T-helper 1 cell treated with Interleukin-12 subunit alpha and Interleukin-12 subunit beta and Interleukin-4 antibody, amounts not matched to agents 30 μg/mL and 1 μg/mL, for 36 hours (primary cell): ENCODE measurements around the gene LDB3.

Source experiments
- H3K27ac Mint-ChIP-seq: one replicate; pipeline ENCODE4 v1.8.0; 2021; ENCODE audit warnings: mild to moderate bottlenecking, mixed read lengths
- H3K27me3 Mint-ChIP-seq: one replicate; pipeline ENCODE4 v1.8.0; 2021; ENCODE audit warnings: low read depth, mixed read lengths
- H3K36me3 Mint-ChIP-seq: one replicate; pipeline ENCODE4 v1.8.0; 2021; ENCODE audit warnings: low read depth, mixed read lengths
- H3K4me1 Mint-ChIP-seq: one replicate; pipeline ENCODE4 v1.8.0; 2021; ENCODE audit warnings: low read depth, mixed read lengths
- H3K4me3 Mint-ChIP-seq: one replicate; pipeline ENCODE4 v1.8.0; 2021; ENCODE audit warnings: mild to moderate bottlenecking, moderate library complexity, mixed read lengths
- H3K9me3 Mint-ChIP-seq: one replicate; pipeline ENCODE4 v1.8.0; 2021; ENCODE audit warnings: mixed read lengths

LDB3 gene

DNA sequence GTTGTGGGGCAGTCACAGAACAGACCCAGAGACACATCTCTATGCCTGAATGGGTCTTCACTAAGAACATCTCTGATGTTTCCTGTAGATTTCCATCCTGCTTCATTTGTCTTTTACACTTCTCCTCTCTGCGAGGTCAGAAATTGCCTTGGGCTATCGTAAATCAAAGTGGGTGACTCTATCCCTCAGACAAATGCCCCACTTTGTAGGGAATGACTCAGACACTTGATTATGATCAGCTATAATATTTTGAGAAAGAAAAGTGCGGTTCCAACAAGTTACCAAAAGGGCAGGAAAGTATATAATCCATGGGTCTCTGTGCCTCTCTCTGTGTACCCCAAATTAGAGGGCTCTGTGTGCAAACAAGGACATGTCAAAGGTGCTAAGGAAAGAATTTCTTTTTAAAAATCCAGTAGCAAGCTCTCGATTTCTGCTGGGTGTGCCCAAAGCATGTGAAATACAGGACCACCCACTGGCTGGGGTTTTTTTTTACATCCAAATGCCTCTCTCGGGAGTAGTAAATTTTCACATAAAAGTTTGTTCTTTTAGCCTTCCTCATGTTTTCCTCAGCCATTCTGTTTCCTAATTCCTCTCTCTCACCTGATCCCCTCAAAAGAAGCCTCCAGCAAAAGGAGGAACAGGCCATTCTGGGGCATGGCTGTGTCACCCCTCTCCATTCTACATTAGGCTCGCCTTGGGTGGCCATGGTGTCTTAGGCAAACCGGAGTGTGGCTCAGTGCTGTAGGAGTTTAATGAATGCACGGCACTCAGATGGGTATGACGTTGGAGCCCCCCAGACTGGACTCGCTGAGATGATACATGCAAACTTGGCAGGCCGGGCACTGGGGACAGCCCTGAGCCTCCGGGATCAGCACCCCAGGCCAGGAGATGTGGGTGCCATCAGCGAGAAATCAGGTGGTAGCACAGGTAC is 20.3 kb upstream of the LDB3 start:
- no peaks in the 10 kb centered on the region for H3K9me3 Mint-ChIP-seq
- H3K27ac Mint-ChIP-seq = no peak overlapping the region
- no peak overlapping the region for H3K4me3 Mint-ChIP-seq
- peaks cover 10% of the 10 kb centered on the region for H3K4me1 Mint-ChIP-seq
- no peaks in the 10 kb centered on the region for H3K27me3 Mint-ChIP-seq
- no peaks in the 10 kb centered on the region for H3K36me3 Mint-ChIP-seq

GRCh38 chr10:86648704-86649427 is 19.4 kb upstream of the LDB3 start:
- Mint-ChIP-seq H3K4me1 (peaks cover 2% of the 10 kb centered on the region), H3K27ac (no peak overlapping the region), H3K4me3 (no peak overlapping the region), H3K27me3 (no peaks in the 10 kb centered on the region), H3K9me3 (no peaks in the 10 kb centered on the region), H3K36me3 (no peaks in the 10 kb centered on the region)

DNA sequence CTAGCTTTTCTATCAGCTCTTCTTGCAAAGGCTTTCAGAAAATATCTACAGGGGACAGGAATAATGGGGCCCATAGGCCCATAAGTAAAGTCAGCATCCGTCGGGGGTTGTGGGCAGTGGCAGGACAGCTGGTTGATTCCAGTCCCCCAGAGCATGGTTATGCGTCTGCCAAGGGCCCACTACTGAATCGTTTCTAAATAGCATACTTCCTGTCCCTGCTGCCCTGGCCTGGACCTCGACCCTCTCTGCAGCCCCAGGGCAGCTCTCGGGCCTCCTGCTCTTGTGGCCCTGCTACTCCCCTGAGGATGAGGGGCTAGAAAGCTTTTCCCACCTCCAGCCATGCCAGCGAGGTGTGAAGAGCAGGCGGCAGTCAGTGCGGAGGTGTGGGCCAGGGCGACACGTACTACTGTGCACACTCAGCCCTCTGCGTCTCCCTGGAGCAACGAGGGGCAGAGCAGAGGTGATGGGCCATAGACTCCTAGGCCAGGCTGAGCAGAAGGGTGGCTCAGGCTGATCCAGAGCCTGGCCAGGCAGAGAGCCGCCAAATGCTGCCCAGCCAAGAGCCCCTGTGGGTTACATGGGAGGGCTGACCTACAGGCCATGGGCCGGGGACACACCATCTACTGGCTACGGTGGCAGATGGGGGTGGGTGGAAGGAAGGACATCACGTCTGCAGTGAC is 18.7 kb upstream of the LDB3 start:
- no peaks in the 10 kb centered on the region for H3K9me3 Mint-ChIP-seq
- H3K36me3 Mint-ChIP-seq = no peaks in the 10 kb centered on the region
- no peaks in the 10 kb centered on the region for H3K4me1 Mint-ChIP-seq
- H3K27ac Mint-ChIP-seq = no peak overlapping the region
- H3K27me3 Mint-ChIP-seq = no peaks in the 10 kb centered on the region
- no peak overlapping the region for H3K4me3 Mint-ChIP-seq

DNA sequence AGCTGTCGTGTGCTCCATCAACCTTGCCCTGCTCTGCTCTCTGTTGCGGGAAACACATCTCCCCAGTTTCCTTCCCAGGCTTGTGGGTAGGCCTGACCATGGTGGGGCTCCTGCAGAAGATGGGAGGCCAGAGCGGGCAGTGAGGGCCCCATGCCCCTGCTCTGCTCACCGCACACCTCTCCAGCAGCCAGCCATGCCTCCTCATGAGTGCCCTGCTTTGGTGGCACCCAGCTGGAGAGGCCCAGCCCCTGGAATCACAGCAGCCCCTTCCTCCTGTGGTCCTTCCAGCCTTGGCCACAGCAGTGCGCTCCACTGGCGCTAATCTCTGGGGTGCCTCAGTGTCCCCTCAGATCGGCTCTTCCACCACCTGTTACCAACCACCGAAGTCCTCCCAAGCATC is 18.2 kb upstream of the LDB3 start:
- H3K4me3 Mint-ChIP-seq = no peak overlapping the region

GRCh38 chr10:86651021-86651471 is 17.3 kb upstream of the LDB3 start:
- Mint-ChIP-seq H3K27ac (no peak overlapping the region), H3K4me3 (no peak overlapping the region), H3K36me3 (no peaks in the 10 kb centered on the region), H3K9me3 (no peaks in the 10 kb centered on the region), H3K4me1 (no peaks in the 10 kb centered on the region), H3K27me3 (no peaks in the 10 kb centered on the region)

More for the DNA sequence above, 18.2 kb upstream of the LDB3 start:
- Mint-ChIP-seq H3K36me3 (no peaks in the 10 kb centered on the region), H3K9me3 (no peaks in the 10 kb centered on the region), H3K4me1 (no peaks in the 10 kb centered on the region), H3K27ac (no peak overlapping the region), H3K27me3 (no peaks in the 10 kb centered on the region)

- Mint-ChIP-seq H3K27me3 (no peaks in the 10 kb centered on the region), H3K27ac (no peak overlapping the region), H3K4me3 (no peak overlapping the region), H3K36me3 (no peaks in the 10 kb centered on the region), H3K9me3 (no peaks in the 10 kb centered on the region), H3K4me1 (no peaks in the 10 kb centered on the region)
Measured at GRCh38 chr10:86651631-86652331, 16.5 kb upstream of the LDB3 start.

GRCh38 chr10:86652361-86653202 is 15.7 kb upstream of the LDB3 start:
- Mint-ChIP-seq H3K27ac (no peak overlapping the region), H3K4me1 (no peaks in the 10 kb centered on the region), H3K9me3 (no peaks in the 10 kb centered on the region), H3K36me3 (no peaks in the 10 kb centered on the region), H3K4me3 (no peak overlapping the region), H3K27me3 (no peaks in the 10 kb centered on the region)

DNA sequence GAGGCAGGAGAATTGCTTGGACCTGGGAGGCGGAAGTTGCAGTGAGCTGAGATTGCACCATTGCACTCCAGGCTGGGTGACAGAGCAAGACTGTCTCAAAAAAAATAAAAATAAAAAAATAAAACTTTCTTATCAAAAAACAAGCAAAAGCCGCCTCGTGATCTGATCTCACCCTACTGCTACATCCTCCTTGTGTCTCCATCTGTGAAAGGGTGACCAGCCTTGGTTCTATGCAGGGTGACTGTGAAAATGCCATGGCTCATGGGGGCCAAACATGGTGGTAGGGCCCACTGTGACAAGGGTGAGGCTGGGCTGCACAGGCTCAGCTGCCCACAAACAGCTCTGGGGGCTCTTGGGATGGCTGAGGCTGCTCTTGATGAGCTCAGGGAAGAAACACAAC is 14.9 kb upstream of the LDB3 start:
- no peak overlapping the region for H3K27ac Mint-ChIP-seq
- no peaks in the 10 kb centered on the region for H3K36me3 Mint-ChIP-seq
- H3K9me3 Mint-ChIP-seq = no peaks in the 10 kb centered on the region
- H3K4me3 Mint-ChIP-seq = no peak overlapping the region
- no peaks in the 10 kb centered on the region for H3K4me1 Mint-ChIP-seq
- no peaks in the 10 kb centered on the region for H3K27me3 Mint-ChIP-seq

DNA sequence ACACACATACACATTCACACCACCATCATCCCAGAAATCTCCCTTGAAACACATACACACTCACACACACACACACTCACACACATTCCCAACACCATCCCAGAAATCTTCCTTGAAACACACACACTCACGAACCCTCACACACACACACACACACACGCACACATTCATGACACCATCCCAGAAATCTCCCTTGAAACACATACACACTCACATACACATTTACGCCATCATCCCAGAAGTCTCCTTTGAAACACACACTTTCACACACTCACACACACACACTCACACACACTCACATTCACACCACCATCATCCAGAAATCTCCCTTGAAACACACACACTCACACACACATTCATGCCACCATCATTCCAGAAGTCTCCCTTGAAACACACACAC is 14.3 kb upstream of the LDB3 start:
- no peaks in the 10 kb centered on the region for H3K36me3 Mint-ChIP-seq
- no peak overlapping the region for H3K4me3 Mint-ChIP-seq
- no peaks in the 10 kb centered on the region for H3K4me1 Mint-ChIP-seq
- no peaks in the 10 kb centered on the region for H3K27me3 Mint-ChIP-seq
- no peak overlapping the region for H3K27ac Mint-ChIP-seq
- no peaks in the 10 kb centered on the region for H3K9me3 Mint-ChIP-seq

GRCh38 chr10:86654411-86655172 is 13.7 kb upstream of the LDB3 start, which contains the start of gene OPN4:
Gene OPN4 (plus strand): TSS chr10:86654547. CDS start chr10:86654784, 237 bp downstream.
- H3K9me3 Mint-ChIP-seq = no peaks in the 10 kb centered on the region
- H3K27me3 Mint-ChIP-seq = no peaks in the 10 kb centered on the region
- H3K4me3 Mint-ChIP-seq = no peak within 1 kb of the TSS
- no peaks in the 10 kb centered on the region for H3K4me1 Mint-ChIP-seq
- no peaks in the 10 kb centered on the region for H3K36me3 Mint-ChIP-seq
- no peak within 1 kb of the TSS for H3K27ac Mint-ChIP-seq

DNA sequence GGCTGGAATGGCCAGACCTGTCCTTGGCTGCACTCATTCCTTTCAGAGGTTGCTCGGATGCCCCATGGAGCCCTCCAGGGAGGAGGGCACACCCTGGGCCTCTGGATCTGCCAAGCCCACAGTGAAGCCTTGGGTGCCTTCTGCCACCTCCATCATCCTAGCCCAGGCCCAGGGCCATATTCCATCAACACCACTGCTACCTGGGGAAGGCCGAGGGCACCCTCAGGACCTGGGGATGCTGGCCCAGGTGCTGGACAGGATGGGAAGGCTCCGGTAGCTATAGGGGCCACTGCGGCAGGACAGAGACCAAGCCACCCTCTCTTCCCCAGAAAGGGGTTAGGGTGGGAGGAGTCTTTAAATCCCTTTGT is 13.2 kb upstream of the LDB3 start:
- no peaks in the 10 kb centered on the region for H3K9me3 Mint-ChIP-seq
- no peaks in the 10 kb centered on the region for H3K36me3 Mint-ChIP-seq
- H3K27me3 Mint-ChIP-seq = no peaks in the 10 kb centered on the region
- no peaks in the 10 kb centered on the region for H3K4me1 Mint-ChIP-seq
- no peak overlapping the region for H3K27ac Mint-ChIP-seq
- H3K4me3 Mint-ChIP-seq = no peak overlapping the region

DNA sequence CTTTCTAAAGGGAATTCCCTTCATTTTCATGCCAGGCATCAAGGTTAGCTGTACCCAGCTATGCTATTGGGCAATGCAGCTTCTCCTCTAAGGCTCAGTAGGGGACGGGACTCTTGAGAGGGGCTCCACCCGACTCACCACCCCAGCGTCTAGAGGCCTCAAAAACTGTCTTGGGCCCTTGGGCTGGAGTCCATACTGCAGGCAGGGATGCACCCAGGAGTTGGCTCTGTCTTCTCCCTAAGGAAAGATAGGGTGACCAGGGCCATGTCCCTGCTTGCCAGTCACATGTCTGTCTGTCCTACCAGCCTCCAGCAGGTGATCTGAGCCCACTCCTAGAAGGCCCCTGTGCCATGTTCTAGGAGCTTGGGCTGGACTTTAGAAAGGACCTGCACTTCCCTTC is 12.7 kb upstream of the LDB3 start:
- H3K4me1 Mint-ChIP-seq = no peaks in the 10 kb centered on the region
- no peak overlapping the region for H3K27ac Mint-ChIP-seq
- H3K36me3 Mint-ChIP-seq = no peaks in the 10 kb centered on the region
- H3K27me3 Mint-ChIP-seq = no peaks in the 10 kb centered on the region
- H3K4me3 Mint-ChIP-seq = no peak overlapping the region
- no peaks in the 10 kb centered on the region for H3K9me3 Mint-ChIP-seq

- no peak overlapping the region for H3K4me3 Mint-ChIP-seq
- H3K27ac Mint-ChIP-seq = no peak overlapping the region
- no peaks in the 10 kb centered on the region for H3K4me1 Mint-ChIP-seq
- H3K27me3 Mint-ChIP-seq = no peaks in the 10 kb centered on the region
- H3K36me3 Mint-ChIP-seq = no peaks in the 10 kb centered on the region
- no peaks in the 10 kb centered on the region for H3K9me3 Mint-ChIP-seq
Measured at GRCh38 chr10:86657011-86657395, 11.3 kb upstream of the LDB3 start.
